ENCODE measurements around the gene BCL7C.

GRCh38 chr16:30912794-30913412, 19.0 kb upstream of the BCL7C start:
- TF ChIP-seq CTCF (conservative IDR thresholded peaks at IDR 0.05) (no peak), EZH2 (IDR thresholded peaks at IDR 0.05; ENCODE audit: low read depth) (no peak)

All from PC-9 (cell line).